ENCODE results near the gene CALM3. TPM values are rescaled to one million over a fixed set of nuclear protein-coding genes. Genes with fewer than 3 reads are reported as not detected.

Gene CALM3
- 112 and 130 TPM in 2 replicates for total RNA-seq

GRCh38 chr19:46601318-46602224, at the start of gene CALM3:
CALM3 (plus strand) TSS chr19:46601330; CDS start chr19:46601435, 105 bp downstream.

GRCh38 chr19:46624958-46625661, 24.0 kb downstream of the CALM3 start, which contains the start of gene PTGIR:
PTGIR (minus strand) TSS chr19:46625089; CDS start chr19:46624225, 864 bp downstream.

GRCh38 chr19:46635920-46636761, 35.0 kb downstream of the CALM3 start, which contains the start of gene GNG8:
GNG8 (minus strand) TSS chr19:46636202; CDS start chr19:46634682, 1,520 bp downstream.

Other genes starting within 250 kb of the CALM3 start
- gene CCDC8, start 187.8 kb upstream of the CALM3 start, total RNA-seq = 13.7 and 28.7 TPM in 2 replicates
- not detected in 2 replicates for gene PNMA8C, start 172.4 kb upstream of the CALM3 start, total RNA-seq
- gene PNMA8A, start 129.8 kb upstream of the CALM3 start, total RNA-seq = under 0.01 and 1.1 TPM in 2 replicates
- 0.22 and 0.39 TPM in 2 replicates for gene PNMA8B, start 105.5 kb upstream of the CALM3 start, total RNA-seq
- 0.22 TPM in 1 of 2 replicates, not detected in the other for gene PTGIR, start 23.8 kb downstream of the CALM3 start, total RNA-seq
- not detected in 2 replicates for gene GNG8, start 34.9 kb downstream of the CALM3 start, total RNA-seq
- gene DACT3, start 59.9 kb downstream of the CALM3 start, total RNA-seq = 0.39 TPM in 1 of 2 replicates, not detected in the other
- gene PRKD2, start 115.8 kb downstream of the CALM3 start, total RNA-seq = 20.4 and 21.1 TPM in 2 replicates
- gene FKRP, start 144.7 kb downstream of the CALM3 start, total RNA-seq = 24.3 and 27.2 TPM in 2 replicates
- 65.6 and 71.7 TPM in 2 replicates for gene STRN4, start 145.1 kb downstream of the CALM3 start, total RNA-seq
- 148 and 369 TPM in 2 replicates for gene SLC1A5, start 187.3 kb downstream of the CALM3 start, total RNA-seq
- gene AP2S1, start 249.5 kb downstream of the CALM3 start, total RNA-seq = 311 and 326 TPM in 2 replicates

All from placental epithelial cell (primary cell).